Measurements from ENCODE around the gene LCE3B. TPM values are rescaled to one million over a fixed set of nuclear protein-coding genes. Genes with fewer than 3 reads are reported as not detected.

Gene LCE3B
- total RNA-seq, 4 donors from 2014 or later = not detected

- Histone ChIP-seq H3K4me1 (no peaks in the 10 kb centered on the region), H3K9me3 (no peaks in the 10 kb centered on the region), H3K36me3 (no peaks in the 10 kb centered on the region), H3K27ac (no peak overlapping the region), H3K4me3 (replicated peaks in 1 of 3) (no peak overlapping the region), H3K27me3 (no peaks in the 10 kb centered on the region)
- intact Hi-C loops (cut with DNase I) = no loop called here
- 83 to 91% methylated on average over 3 of the region's 3 CpGs for WGBS, 2 donors
- DNase-seq = no peak
- no peak for TF ChIP-seq POLR2A (IDR thresholded peaks at IDR 0.05)
- no peak for TF ChIP-seq CTCF (IDR thresholded peaks at IDR 0.05)
Observed at GRCh38 chr1:152621993-152622392, 8.4 kb downstream of the LCE3B start.

GRCh38 chr1:152622803-152623202 lies 9.2 kb downstream of the LCE3B start, which contains the start of gene LCE3A:
TSS of gene LCE3A (minus strand) at chr1:152623103. CDS start at chr1:152623103, 0 bp downstream.
- no peak for DNase-seq
- intact Hi-C loops (cut with DNase I) = no loop called here
- Histone ChIP-seq H3K27me3 (no peaks in the 10 kb centered on the region), H3K27ac (no peak within 1 kb of the TSS), H3K4me1 (no peaks in the 10 kb centered on the region), H3K9me3 (no peaks in the 10 kb centered on the region), H3K36me3 (no peaks in the 10 kb centered on the region), H3K4me3 (replicated peaks in 1 of 3) (no peak within 1 kb of the TSS)
- 66 to 67% methylated on average over 9 to 10 of the region's 10 CpGs for WGBS, 2 donors
- TF ChIP-seq CTCF (IDR thresholded peaks at IDR 0.05) (no peak), POLR2A (IDR thresholded peaks at IDR 0.05) (no peak)

GRCh38 chr1:152623203-152623844 lies 9.7 kb downstream of the LCE3B start:
- H3K36me3 ChIP-seq = no peaks in the 10 kb centered on the region
- H3K27ac ChIP-seq = no peak overlapping the region
- H3K27me3 ChIP-seq = no peaks in the 10 kb centered on the region
- no peak overlapping the region for H3K4me3 ChIP-seq (replicated peaks in 1 of 3)
- intact Hi-C loops (cut with DNase I) = no loop called here
- DNase-seq = no peak
- no peaks in the 10 kb centered on the region for H3K4me1 ChIP-seq
- no peaks in the 10 kb centered on the region for H3K9me3 ChIP-seq
- TF ChIP-seq POLR2A (IDR thresholded peaks at IDR 0.05) (no peak), CTCF (IDR thresholded peaks at IDR 0.05) (no peak)
- 22 to 36% methylated on average over 15 to 29 of the region's 29 CpGs for whole genome bisulfite sequencing, 2 donors

- Histone ChIP-seq H3K36me3 (no peaks in the 10 kb centered on the region), H3K27me3 (no peaks in the 10 kb centered on the region), H3K4me3 (replicated peaks in 1 of 3) (no peak overlapping the region), H3K27ac (no peak overlapping the region), H3K9me3 (no peaks in the 10 kb centered on the region), H3K4me1 (no peaks in the 10 kb centered on the region)
- no peak for TF ChIP-seq CTCF (IDR thresholded peaks at IDR 0.05)
- TF ChIP-seq POLR2A (IDR thresholded peaks at IDR 0.05) = no peak
- WGBS, 2 donors = 81 to 100% methylated on average over 1 of the region's 1 CpG
- no peak for DNase-seq
- intact Hi-C loops (cut with DNase I) = no loop called here
Observed at GRCh38 chr1:152626744-152627143, 13.1 kb downstream of the LCE3B start.

- Histone ChIP-seq H3K9me3 (no peaks in the 10 kb centered on the region), H3K4me1 (no peaks in the 10 kb centered on the region), H3K36me3 (no peaks in the 10 kb centered on the region), H3K27me3 (no peaks in the 10 kb centered on the region), H3K4me3 (replicated peaks in 1 of 3) (no peak overlapping the region), H3K27ac (no peak overlapping the region)
- WGBS, 2 donors = 81 to 88% methylated on average over 3 of the region's 3 CpGs
- intact Hi-C loops (cut with DNase I) = no loop called here
- TF ChIP-seq POLR2A (IDR thresholded peaks at IDR 0.05) = no peak
- TF ChIP-seq CTCF (IDR thresholded peaks at IDR 0.05) = no peak
- no peak for DNase-seq
Observed at GRCh38 chr1:152630596-152630995, 17.0 kb downstream of the LCE3B start.
